GM12892 (cell line): ENCODE measurements around the gene HHIPL1.

Experiments
- DNase-seq: peaks from one replicate; pipeline ENCODE4 v3.0.0; 2011; ENCODE audit not compliant: insufficient read length
- FAIRE-seq: peaks from 2 replicates; lab custom pipeline; 2011; peaks lifted over from hg19 to GRCh38; lab: Jason Lieb, UNC
- POLR2A ChIP-seq: IDR thresholded peaks from 2 replicates; pipeline ENCODE4 v1.6.1; 2011; ENCODE audit warnings: low read depth, low read length, control low read depth
- POLR2AphosphoS5 ChIP-seq: IDR thresholded peaks from 2 replicates; pipeline ENCODE4 v1.6.1; 2011; ENCODE audit warnings: low read depth, low read length, control low read depth
- TAF1 ChIP-seq: IDR thresholded peaks from 2 replicates; pipeline ENCODE4 v1.6.1; 2011; ENCODE audit warnings: low read depth, mild to moderate bottlenecking, control low read depth, low read length, borderline replicate concordance

HHIPL1 gene

DNA sequence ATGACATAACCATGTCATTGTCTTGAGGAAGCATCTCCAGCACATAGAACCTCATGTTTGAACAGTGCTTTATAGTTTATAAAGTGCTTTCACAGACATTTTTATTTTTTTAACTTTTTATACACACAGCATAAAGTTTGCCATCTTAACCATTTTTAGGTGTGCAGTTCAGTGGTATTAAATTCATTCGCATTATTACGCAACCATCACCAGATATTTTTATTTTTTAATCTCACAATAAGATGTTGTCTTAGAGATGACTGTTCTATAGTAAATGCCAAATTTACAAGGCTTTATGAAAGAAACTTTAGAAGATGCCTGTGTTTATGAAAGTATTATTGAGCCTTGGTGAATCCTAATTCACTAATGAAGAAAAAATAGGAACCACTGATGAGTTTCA is 59.1 kb downstream of the HHIPL1 start:
- TF ChIP-seq TAF1 (no peak), POLR2A (no peak), POLR2AphosphoS5 (no peak)
- DNase-seq: no peak
- no peak for FAIRE-seq

DNA sequence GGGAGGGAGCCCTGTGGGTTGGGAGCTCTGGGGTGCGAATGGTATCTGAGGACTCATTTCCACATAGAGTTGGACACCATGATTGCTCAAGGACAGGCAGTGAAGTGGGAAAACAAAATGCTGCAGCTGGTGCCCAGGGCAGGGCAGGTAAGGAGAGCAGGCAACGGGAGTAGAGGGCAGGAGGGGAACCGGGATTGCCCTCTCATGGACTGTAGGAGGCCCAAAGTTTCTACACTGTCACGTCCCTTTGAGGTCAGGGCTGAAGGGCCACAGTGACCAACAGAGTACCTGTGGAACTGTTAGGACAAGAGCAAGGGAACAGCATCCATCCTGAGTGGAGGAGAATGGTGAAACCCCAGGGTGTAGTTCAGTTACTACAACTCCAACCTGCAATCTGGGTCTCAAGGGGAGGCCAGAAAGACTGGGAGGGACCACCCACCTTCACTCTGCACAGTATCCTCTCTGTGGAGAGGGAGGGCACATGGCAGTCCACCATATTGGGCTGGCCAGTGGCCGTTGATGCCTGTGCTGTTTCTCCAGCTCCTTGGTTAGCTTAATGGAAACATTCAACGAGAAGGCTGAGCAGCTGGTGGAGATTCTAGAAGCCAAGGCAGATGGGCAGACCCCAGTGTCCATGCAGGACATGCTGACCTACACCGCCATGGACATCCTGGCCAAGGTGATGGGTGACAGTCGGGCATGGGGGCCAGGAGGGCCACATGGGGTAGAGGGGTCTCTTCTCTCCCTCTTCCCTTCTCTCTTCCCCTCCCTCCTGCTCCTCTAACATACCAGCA is 61.4 kb downstream of the HHIPL1 start:
- FAIRE-seq: no peak
- TF ChIP-seq TAF1 (no peak), POLR2AphosphoS5 (no peak), POLR2A (no peak)

DNA sequence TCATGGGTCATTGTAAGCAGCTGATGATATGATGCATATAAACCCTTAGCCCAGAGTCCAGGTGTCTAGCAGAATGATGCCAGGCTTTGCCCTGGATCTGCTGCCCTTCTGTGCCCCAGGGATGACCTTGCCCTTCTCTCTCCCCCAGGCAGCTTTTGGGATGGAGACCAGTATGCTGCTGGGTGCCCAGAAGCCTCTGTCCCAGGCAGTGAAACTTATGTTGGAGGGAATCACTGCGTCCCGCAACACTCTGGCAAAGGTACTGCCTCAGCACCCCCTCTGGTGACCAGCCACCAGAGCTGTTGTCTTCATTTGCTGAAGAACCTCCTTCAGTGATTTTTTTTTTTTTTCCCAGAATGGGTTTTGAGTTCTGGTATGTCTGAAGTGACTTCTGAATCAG is 62.5 kb downstream of the HHIPL1 start:
- DNase-seq (no peak), FAIRE-seq (no peak)
- TF ChIP-seq POLR2A (no peak), POLR2AphosphoS5 (no peak), TAF1 (no peak)

More for the DNA sequence above, 61.4 kb downstream of the HHIPL1 start:
- no peak for DNase-seq

DNA sequence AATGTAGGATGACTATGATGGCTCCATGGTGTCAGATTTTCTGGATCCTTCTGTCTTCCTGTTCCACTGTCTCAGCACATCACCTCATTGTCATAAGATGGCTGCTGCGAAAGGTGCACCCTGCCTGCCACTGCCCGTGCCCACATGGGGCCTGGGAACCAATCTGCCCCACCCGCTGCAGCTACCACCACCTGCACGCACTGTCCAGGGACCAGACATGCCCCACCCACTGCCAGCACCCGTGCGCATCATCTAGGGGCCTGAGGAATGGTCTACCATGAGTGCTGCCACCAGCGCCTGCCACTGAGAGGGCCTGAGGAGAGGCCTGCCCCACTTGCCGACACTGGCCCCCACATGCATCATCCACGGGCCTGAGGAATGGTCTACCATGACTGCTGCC is 63.0 kb downstream of the HHIPL1 start:
- FAIRE-seq (no peak), DNase-seq (no peak)
- TF ChIP-seq TAF1: no peak

DNA sequence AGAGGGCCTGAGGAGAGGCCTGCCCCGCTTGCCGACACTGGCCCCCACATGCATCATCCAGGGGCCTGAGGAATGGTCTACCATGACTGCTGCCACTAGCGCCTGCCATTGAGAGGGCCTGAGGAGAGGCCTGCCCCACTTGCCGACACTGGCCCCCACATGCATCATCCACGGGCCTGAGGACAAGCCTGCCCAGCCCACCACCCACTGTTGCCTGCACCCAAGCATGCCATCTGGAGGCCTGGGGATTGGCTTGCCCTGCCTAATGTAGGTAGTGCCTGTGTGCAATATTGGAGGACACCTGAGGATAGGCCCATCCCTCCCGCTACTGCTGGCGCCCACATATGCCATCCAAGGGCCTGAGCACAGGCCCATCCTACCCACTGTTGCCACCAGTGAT is 63.5 kb downstream of the HHIPL1 start:
- TF ChIP-seq POLR2AphosphoS5 (no peak), POLR2A (no peak), TAF1 (no peak)
- FAIRE-seq: no peak

DNA sequence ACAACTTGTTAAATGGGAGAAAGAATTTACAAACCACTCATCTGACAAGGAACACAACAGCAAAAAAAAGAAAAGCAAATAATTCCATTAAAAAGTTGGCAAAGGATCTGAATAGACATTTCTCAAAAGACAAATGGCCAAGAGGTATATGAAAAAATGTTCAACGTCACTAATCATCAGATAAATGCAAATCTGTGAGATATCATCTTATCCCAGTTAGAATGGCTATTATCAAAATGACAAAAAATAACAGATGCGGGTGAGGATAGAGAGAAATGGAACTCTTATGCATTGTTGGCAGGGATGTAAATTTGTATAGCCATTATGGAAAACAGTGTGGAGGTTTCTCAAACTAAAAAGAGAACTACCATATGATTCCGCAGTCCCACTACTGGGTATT is 69.0 kb downstream of the HHIPL1 start:
- FAIRE-seq (no peak), DNase-seq (no peak)
- TF ChIP-seq POLR2AphosphoS5 (no peak), TAF1 (no peak)

More for the DNA sequence above, 63.5 kb downstream of the HHIPL1 start:
- no peak for DNase-seq

DNA sequence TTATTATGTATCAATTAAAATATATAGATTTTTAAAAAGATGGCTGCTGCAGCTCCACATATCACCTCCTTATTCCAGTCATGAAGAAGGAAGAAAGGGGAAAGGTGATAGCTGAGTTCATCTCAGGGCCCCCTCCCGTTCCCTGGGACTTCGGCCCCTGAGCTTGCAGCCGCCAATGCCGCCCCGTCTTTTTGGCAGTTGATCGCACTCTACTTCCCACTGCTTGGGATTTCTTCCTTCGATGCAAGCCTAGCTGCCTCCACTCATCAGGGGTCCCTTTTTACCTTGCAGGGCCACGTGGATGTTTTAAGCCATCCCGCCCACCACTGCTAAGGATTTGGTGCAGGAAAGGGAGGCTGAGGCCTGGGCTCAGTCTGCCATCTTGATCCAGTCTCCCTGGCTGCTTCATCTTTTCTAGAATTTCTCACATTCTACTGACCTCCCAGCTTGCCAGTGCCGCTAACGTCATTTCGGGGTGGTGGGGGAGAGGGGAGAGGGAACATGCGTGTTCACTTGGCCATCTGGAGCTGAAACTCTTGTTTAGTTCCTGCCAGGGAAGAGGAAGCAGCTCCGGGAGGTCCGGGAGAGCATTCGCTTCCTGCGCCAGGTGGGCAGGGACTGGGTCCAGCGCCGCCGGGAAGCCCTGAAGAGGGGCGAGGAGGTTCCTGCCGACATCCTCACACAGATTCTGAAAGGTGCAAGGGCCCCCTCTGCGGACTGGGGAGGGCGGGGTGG is 70.5 kb downstream of the HHIPL1 start:
- no peak for FAIRE-seq
- TF ChIP-seq TAF1: no peak
- no peak for TF ChIP-seq POLR2A
- TF ChIP-seq POLR2AphosphoS5: no peak
- DNase-seq: no peak

DNA sequence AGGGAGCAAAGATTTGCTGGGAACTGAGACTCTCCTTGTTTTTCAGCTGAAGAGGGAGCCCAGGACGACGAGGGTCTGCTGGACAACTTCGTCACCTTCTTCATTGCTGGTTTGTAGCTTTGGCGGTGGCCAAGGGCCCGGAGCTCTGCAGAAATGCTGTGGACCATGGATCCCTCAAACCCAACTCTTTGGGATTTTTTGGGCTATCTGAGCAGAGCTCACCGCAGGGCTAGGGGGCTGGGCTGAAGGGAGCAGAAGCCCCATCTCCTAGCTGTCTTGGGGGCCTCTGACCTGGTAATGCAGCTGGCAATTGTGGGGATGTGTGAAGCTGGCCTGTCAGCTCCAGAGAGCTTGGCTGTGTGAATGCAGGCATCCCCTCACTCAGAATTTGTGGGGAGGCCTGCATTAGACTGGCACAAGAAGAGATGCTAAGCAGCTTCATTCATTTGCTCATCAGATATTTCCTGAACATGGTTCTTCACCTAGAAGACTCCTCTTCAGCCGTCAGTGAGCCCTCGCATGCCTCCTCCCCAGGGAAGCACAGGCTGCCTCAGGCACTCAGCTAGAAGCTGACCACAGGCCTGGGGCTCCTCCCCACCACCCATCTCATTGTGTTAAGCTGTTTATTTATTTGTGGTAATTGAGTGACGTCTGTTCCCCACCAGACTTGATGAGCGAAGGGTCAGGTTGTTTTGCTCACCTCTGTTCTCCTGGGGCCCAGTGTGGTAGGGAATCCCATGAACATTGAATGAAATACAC is 71.3 kb downstream of the HHIPL1 start:
- TF ChIP-seq TAF1 (no peak), POLR2A (no peak)
- FAIRE-seq (no peak), DNase-seq (no peak)

DNA sequence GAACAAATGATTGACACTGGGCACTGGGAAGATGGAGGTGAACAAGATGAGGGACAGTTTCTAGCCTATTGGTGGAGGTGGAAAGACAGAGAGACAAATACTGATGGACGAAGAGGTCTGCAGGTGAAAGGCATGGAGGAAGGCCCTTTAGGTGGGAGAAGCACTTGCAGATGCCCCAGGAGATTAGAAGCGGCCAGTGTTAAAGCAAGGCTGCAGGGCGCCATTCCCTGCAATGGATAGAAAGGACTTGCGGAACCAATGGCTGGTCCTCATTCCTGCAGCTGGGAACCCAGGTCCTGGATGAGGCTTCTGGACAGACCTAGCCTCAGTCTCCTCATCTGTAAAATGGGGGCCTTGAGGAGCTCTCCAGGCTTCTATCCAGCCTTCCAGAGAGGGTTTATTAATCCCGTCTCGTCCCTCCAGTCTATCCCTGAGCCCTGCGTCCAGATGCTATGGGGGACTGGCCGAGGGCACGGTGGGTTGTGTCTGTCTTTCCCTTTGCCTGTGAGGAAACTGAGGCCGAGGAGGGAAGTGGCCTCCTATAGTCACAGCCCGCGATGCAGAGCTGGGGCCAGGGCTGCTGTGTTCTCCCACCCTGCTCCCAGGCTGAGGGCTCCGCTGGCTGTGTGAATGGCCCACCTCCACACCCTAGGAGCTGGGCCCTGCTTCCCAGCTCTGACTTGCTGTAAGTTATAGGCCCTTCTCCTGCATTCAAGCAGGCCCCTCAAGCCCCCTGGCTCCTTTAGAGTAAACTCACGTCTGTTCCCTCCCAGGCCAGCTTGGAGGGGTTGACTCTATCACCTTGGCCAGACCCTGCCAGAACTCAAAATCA is 72.1 kb downstream of the HHIPL1 start:
- FAIRE-seq: no peak
- TF ChIP-seq POLR2AphosphoS5 (no peak), POLR2A (no peak), TAF1 (no peak)
- no peak for DNase-seq

DNA sequence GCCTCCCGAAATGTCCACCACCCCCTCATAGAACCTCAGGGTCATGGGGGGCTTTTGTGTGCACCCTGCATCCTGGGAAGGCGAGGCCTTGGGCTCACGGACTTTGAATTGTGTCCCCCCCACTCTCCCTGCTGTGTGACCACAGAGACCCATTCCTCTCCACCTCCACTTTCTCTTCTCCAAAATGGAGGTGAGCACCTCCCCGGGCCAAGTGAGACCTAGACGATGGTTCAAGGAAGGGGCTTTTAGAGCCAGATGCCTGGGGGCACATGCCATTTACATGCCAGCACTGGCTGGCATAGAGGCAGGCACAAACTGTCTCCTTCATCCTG is 72.7 kb downstream of the HHIPL1 start:
- DNase-seq (no peak), FAIRE-seq (no peak)
- TF ChIP-seq POLR2A: no peak
- TF ChIP-seq TAF1: no peak
- TF ChIP-seq POLR2AphosphoS5: no peak

DNA sequence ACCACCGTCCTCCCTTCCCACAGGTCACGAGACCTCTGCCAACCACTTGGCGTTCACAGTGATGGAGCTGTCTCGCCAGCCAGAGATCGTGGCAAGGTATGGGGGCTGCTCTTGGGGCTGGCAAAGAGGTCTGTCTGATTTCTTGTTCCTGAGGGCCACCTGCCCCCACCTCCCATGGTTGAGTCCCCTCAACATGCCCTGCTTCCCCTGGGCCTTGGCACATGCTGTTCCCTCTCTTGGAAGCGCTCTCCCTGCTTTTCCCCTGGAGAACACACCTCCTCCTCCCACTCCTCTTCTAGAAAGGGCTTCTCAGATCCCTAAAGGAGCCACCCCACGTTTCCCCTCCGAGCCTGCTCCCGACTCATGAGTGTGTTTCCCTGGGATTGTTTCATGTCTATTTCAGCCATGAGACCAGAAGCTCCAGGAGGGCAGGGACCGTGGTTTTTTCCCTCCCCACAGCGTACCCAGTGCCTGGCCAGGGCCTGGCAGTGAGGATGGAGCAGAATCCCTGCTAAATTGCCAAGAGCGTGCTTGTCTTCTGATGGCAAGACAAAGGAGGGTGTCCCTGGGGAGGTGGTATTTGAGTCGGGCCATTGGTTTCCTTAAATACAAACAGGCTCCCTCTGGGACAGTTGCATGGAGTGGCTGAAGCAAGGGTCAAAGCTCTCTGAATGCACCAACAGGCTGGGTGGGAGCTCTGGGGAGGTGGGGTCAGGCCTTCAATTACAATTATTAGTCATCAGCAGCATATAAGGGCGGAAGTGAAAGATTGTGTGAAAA is 73.3 kb downstream of the HHIPL1 start:
- peak; percentile 30 for FAIRE-seq

DNA sequence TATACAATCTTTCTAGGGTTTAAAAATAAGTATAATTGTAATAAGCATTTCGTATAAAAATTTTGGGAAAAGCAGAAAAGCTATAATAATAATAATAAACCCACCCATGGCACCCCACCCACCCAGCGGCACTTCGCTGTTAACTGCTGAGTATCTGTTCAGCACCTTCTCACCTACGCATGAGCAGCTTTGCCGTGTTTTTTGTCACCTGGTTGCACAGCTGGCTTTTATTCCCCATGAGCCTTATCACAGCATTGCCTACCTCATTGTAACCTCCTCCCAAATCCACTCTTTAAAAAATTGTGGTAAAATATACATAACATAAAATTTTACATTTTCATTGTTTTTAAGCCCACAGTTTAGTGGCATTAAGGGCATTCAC is 73.9 kb downstream of the HHIPL1 start:
- peak; percentile 30 for FAIRE-seq
- DNase-seq: no peak
- TF ChIP-seq TAF1: no peak
- no peak for TF ChIP-seq POLR2AphosphoS5
- TF ChIP-seq POLR2A: no peak

More for the DNA sequence above, 73.3 kb downstream of the HHIPL1 start:
- TF ChIP-seq TAF1 (no peak), POLR2AphosphoS5 (no peak), POLR2A (no peak)
- DNase-seq: no peak
